PC-9 (cell line): ENCODE data around the gene HSPB8. TPM values are rescaled to one million over a fixed set of nuclear protein-coding genes. Genes with fewer than 3 reads are reported as not detected.

Experiments
- BruUV-seq: library from RNA; stranded (reverse); fragments of 400-500 nt; replicated peaks from 2 replicates; lab custom pipeline; 2021; lab: Mats Ljungman, UMichigan
- CTCF ChIA-PET: fragments of 300-600 bp; sonication (Branson Sonifier 250); formaldehyde crosslinking; loops from one replicate; lab custom pipeline; 2022; ENCODE audit warnings: antibody characterized with exemption; lab: Charles Lee
- POLR2A ChIA-PET: fragments of 300-600 bp; sonication (Branson Sonifier 250); formaldehyde crosslinking; loops from one replicate; lab custom pipeline; 2022; ENCODE audit warnings: antibody characterized with exemption; ENCODE audit not compliant: unreplicated experiment; lab: Charles Lee
- DNase-seq, 2 experiments: peaks; one replicate each; pipeline versions ENCODE4 v3.0.0 to v3.0.0-alpha.2; 2015 to 2022; ENCODE audit warnings: mixed read lengths in 1 of 2
- H2AFZ ChIP-seq: fragments of 200-600 bp; sonication (generic); 2 replicates; pipeline ENCODE4 v1.8.1; 2017; ENCODE audit warnings: antibody characterized with exemption
- H3F3A ChIP-seq: fragments of 200-600 bp; sonication (generic); 2 replicates; pipeline ENCODE4 v1.8.1; 2017; ENCODE audit warnings: antibody characterized with exemption, mild to moderate bottlenecking, low read depth; ENCODE audit not compliant: insufficient read depth
- H3K27ac ChIP-seq: fragments of 200-600 bp; sonication (generic); 2 replicates; pipeline ENCODE4 v1.6.1; 2016; ENCODE audit warnings: mixed run types
- H3K27me3 ChIP-seq: fragments of 200-600 bp; sonication (generic); 2 replicates; pipeline ENCODE4 v1.6.1; 2016; ENCODE audit warnings: low read depth, mixed run types; ENCODE audit not compliant: insufficient read depth
- H3K36me3 ChIP-seq: fragments of 200-600 bp; sonication (generic); 2 replicates; pipeline ENCODE4 v1.6.1; 2016; ENCODE audit warnings: low read depth, mixed run types
- H3K4me1 ChIP-seq: fragments of 200-600 bp; sonication (generic); replicated peaks from 2 replicates; pipeline ENCODE4 v1.6.1; 2016; ENCODE audit warnings: mixed run types; ENCODE audit not compliant: insufficient read depth
- H3K4me2 ChIP-seq: fragments of 200-600 bp; sonication (generic); 2 replicates; pipeline ENCODE4 v1.6.1; 2017; ENCODE audit warnings: mixed run types
- H3K4me3 ChIP-seq: fragments of 200-600 bp; sonication (generic); 2 replicates; pipeline ENCODE4 v1.6.1; 2016; ENCODE audit warnings: mixed run types
- H3K79me2 ChIP-seq: fragments of 200-600 bp; sonication (generic); 2 replicates; pipeline ENCODE4 v1.6.1; 2017; ENCODE audit warnings: low read depth, mixed run types
- H3K9me2 ChIP-seq: fragments of 200-600 bp; sonication (generic); 2 replicates; pipeline ENCODE4 v1.8.1; 2017; ENCODE audit warnings: mild to moderate bottlenecking; ENCODE audit not compliant: insufficient read depth
- H3K9me3 ChIP-seq: fragments of 200-600 bp; sonication (generic); 2 replicates; pipeline ENCODE4 v1.8.1; 2016; ENCODE audit warnings: low read depth; ENCODE audit not compliant: insufficient read depth
- H4K20me1 ChIP-seq: fragments of 200-600 bp; sonication (generic); 2 replicates; pipeline ENCODE4 v1.8.1; 2017; ENCODE audit not compliant: insufficient read depth
- EZH2 ChIP-seq: fragments of 200-600 bp; sonication (generic); IDR thresholded peaks from 2 replicates; pipeline ENCODE4 v1.8.0; 2017; ENCODE audit warnings: antibody characterized with exemption, low read depth
- intact Hi-C: fragments of 100-400 bp; cut with micrococcal nuclease; formaldehyde crosslinking; loops from one replicate; pipeline ENCODE4 v1.10.0; 2022; ENCODE audit not compliant: unreplicated experiment
- total RNA-seq: library from RNA; stranded (reverse); gene quantifications from 2 replicates; pipeline ENCODE4 v1.2.3, GENCODE V29; 2021
- TF ChIP-seq, protein P1 (sequence below): fragments of 200-600 bp; sonication (generic); conservative IDR thresholded peaks from 2 replicates; pipeline ENCODE4 v1.6.1; 2017; ENCODE audit warnings: mixed run types, antibody characterized with exemption, mild to moderate bottlenecking, moderate library complexity

HSPB8 gene
- total RNA-seq, 1 experiment from 2014 or later: 6.0 TPM

DNA sequence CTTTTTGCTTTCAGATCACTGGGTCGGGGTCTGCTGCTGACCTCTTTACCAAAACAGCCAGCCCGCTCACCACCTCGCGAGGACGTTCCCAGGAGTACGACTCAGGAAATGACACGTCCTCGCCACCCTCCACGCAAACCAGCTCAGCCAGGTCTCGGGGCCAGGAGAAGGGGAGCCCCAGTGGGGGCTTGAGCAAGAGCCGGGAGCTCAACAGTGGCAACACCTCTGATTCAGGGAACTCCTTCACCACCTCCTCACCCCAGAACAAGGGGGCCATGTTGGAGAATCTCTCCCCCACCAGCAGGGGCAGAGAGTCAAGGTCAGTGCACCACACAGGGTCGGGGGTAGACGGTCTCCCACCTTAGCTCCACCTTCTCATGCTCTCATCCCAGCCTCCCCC is 33.4 kb upstream of the HSPB8 start:
- Histone ChIP-seq H3K4me3 (no peak overlapping the region), H3K36me3 (no peaks in the 10 kb centered on the region), H3K4me2 (no peak overlapping the region), H3K9me2 (no peaks in the 10 kb centered on the region), H3K4me1 (no peaks in the 10 kb centered on the region), H4K20me1 (no peaks in the 10 kb centered on the region), H3K27ac (no peak overlapping the region), H3K27me3 (peaks cover 66% of the 10 kb centered on the region), H3F3A (no peaks in the 10 kb centered on the region), H3K79me2 (no peaks in the 10 kb centered on the region), H3K9me3 (no peaks in the 10 kb centered on the region), H2AFZ (no peak overlapping the region)
- POLR2A ChIA-PET: no interaction called here
- TF ChIP-seq, protein P1, sequence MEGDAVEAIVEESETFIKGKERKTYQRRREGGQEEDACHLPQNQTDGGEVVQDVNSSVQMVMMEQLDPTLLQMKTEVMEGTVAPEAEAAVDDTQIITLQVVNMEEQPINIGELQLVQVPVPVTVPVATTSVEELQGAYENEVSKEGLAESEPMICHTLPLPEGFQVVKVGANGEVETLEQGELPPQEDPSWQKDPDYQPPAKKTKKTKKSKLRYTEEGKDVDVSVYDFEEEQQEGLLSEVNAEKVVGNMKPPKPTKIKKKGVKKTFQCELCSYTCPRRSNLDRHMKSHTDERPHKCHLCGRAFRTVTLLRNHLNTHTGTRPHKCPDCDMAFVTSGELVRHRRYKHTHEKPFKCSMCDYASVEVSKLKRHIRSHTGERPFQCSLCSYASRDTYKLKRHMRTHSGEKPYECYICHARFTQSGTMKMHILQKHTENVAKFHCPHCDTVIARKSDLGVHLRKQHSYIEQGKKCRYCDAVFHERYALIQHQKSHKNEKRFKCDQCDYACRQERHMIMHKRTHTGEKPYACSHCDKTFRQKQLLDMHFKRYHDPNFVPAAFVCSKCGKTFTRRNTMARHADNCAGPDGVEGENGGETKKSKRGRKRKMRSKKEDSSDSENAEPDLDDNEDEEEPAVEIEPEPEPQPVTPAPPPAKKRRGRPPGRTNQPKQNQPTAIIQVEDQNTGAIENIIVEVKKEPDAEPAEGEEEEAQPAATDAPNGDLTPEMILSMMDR: no peak
- TF ChIP-seq EZH2: no peak
- intact Hi-C loops: no loop called here
- BruUV-seq: no TSS peak
- DNase-seq: no peak
- CTCF ChIA-PET: no interaction called here

DNA sequence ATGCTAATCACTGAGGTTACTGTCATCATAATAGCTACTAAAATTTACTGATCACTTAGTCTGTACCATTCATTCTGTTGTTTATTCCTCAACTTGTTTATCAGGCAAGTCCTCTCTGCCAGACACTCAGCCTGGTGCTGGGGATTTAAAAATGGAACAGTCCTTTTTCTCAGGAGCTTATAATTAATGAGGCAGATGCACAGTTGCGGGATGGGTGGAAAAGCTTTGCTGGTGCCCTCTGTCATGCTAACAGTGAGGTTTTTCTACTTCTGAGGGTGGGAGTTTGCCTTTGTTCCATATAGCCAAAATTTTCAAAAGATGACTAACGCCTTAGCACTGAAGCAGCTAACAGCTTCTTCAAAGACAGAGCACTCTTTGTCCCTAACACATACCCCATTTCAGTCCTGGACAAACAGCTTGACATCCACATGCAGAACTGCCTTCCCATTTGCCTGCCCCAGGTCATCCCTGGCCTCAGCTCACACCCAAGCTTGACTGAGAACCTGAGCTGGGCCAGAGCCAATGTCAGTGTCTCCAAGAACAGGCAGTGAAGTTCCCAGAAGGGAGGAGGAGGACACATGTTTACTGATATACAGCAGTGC is 30.8 kb upstream of the HSPB8 start:
- intact Hi-C loops: no loop called here

DNA sequence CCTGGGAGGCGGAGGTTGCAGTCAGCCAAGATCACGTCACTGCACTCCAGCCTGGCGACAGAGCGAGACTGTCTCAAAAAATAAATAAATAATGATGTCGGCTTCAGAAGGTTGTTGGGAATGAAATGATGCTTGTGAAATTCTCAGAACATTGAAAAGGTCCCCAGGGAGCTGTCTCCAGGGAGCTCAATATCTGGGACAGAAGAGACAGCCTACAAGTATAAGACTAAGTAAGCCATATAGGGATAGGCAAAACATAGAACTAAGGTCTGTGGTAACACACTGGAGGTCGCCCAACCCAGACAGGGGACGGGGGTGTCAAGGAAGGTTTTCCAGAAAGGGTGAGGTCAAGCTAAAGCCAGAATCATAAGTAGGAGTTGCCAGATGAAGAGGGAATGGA is 29.5 kb upstream of the HSPB8 start:
- intact Hi-C loops: no loop called here
- Histone ChIP-seq H3K4me3 (no peak overlapping the region), H3K79me2 (no peaks in the 10 kb centered on the region), H4K20me1 (no peaks in the 10 kb centered on the region), H3K27me3 (peaks cover 43% of the 10 kb centered on the region), H3F3A (no peaks in the 10 kb centered on the region), H3K9me3 (no peaks in the 10 kb centered on the region), H3K36me3 (no peaks in the 10 kb centered on the region), H3K4me2 (no peak overlapping the region), H3K4me1 (no peaks in the 10 kb centered on the region), H3K27ac (no peak overlapping the region), H3K9me2 (no peaks in the 10 kb centered on the region), H2AFZ (no peak overlapping the region)
- TF ChIP-seq, protein P1: no peak
- BruUV-seq: no TSS peak
- DNase-seq: no peak
- POLR2A ChIA-PET: no interaction called here
- CTCF ChIA-PET: no interaction called here

More for the DNA sequence above, 30.8 kb upstream of the HSPB8 start:
- H3F3A ChIP-seq: no peaks in the 10 kb centered on the region
- TF ChIP-seq EZH2: no peak
- TF ChIP-seq, protein P1: no peak
- no peaks in the 10 kb centered on the region for H3K79me2 ChIP-seq
- H4K20me1 ChIP-seq: no peaks in the 10 kb centered on the region
- ChIA-PET CTCF (interaction anchor here (0.6 kb wide), 1 partner anchor 41 kb away, joined by 4 read pairs; no protein-coding TSS in a partner anchor), POLR2A (no interaction called here)
- no peaks in the 10 kb centered on the region for H3K4me1 ChIP-seq
- H3K36me3 ChIP-seq: no peaks in the 10 kb centered on the region
- no peak overlapping the region for H3K27ac ChIP-seq
- no peak overlapping the region for H3K4me2 ChIP-seq
- H3K27me3 ChIP-seq: peaks cover 54% of the 10 kb centered on the region
- BruUV-seq: no TSS peak
- no peak overlapping the region for H2AFZ ChIP-seq
- no peaks in the 10 kb centered on the region for H3K9me2 ChIP-seq
- H3K4me3 ChIP-seq: no peak overlapping the region
- no peak for DNase-seq
- no peaks in the 10 kb centered on the region for H3K9me3 ChIP-seq
